HepG2 (cell line): ENCODE results near the gene HMGB2. TPM values are rescaled to one million over a fixed set of nuclear protein-coding genes. Genes with fewer than 3 reads are reported as not detected.

Experiments
- ATF1 ChIP-seq: IDR thresholded peaks from 2 replicates; pipeline ENCODE4 v1.6.1; 2016; ENCODE audit warnings: mild to moderate bottlenecking, control low read depth
- CSRNP1 ChIP-seq: sonication (generic); formaldehyde crosslinking; IDR thresholded peaks from 2 replicates; pipeline ENCODE4 v1.8.1; 2023; ENCODE audit warnings: mild to moderate bottlenecking, missing genetic modification reagents
- DRAP1 ChIP-seq: IDR thresholded peaks from 2 replicates; pipeline ENCODE4 v1.6.1; 2016; ENCODE audit warnings: missing genetic modification reagents, missing compliant biosample characterization
- EEA1 ChIP-seq: sonication (generic); formaldehyde crosslinking; IDR thresholded peaks from 2 replicates; pipeline ENCODE4 v1.5.1; 2020; ENCODE audit warnings: mild to moderate bottlenecking, missing genetic modification reagents, borderline replicate concordance
- GABPB1 ChIP-seq: IDR thresholded peaks from 2 replicates; pipeline ENCODE4 v1.6.1; 2016; ENCODE audit warnings: mild to moderate bottlenecking, missing genetic modification reagents, moderate library complexity, missing compliant biosample characterization
- HINFP ChIP-seq: sonication (generic); formaldehyde crosslinking; IDR thresholded peaks from 2 replicates; pipeline ENCODE4 v1.4.0; 2020; ENCODE audit warnings: low read depth, mild to moderate bottlenecking, missing genetic modification reagents
- KDM4B ChIP-seq: sonication (generic); formaldehyde crosslinking; IDR thresholded peaks from 2 replicates; pipeline ENCODE4 v1.4.0; 2020; ENCODE audit warnings: missing genetic modification reagents
- LCORL ChIP-seq, 2 experiments: fragments of 450-650 bp in 1 of 2; sonication (generic) in 1 of 2; formaldehyde crosslinking in 1 of 2; IDR thresholded peaks; 2 replicates each; pipeline versions ENCODE4 v1.5.0 to v1.6.1; 2017 to 2020; ENCODE audit warnings: antibody characterized with exemption in 1 of 2, missing genetic modification reagents in 1 of 2
- MBNL3 ChIP-seq: fragments of 250-450 bp; sonication (Bioruptor Pico); conservative IDR thresholded peaks from 2 replicates; pipeline ENCODE4 v1.8.0; 2022; ENCODE audit warnings: mild to moderate bottlenecking, inconsistent platforms
- MIER2 ChIP-seq: IDR thresholded peaks from 2 replicates; pipeline ENCODE4 v1.6.1; 2016; ENCODE audit warnings: missing biosample characterization, missing genetic modification reagents
- MNT ChIP-seq: fragments of 450-650 bp; IDR thresholded peaks from 2 replicates; pipeline ENCODE4 v1.6.1; 2016
- RARA ChIP-seq: IDR thresholded peaks from 2 replicates; pipeline ENCODE4 v1.6.1; 2016; ENCODE audit warnings: missing genetic modification reagents, missing compliant biosample characterization
- RNF2 ChIP-seq: fragments of 450-650 bp; conservative IDR thresholded peaks from 2 replicates; pipeline ENCODE4 v1.6.1; 2016; ENCODE audit warnings: low read depth
- SP5 ChIP-seq: IDR thresholded peaks from 2 replicates; pipeline ENCODE4 v1.6.1; 2016; ENCODE audit warnings: low read depth, borderline replicate concordance
- TAF1 ChIP-seq: sonication (generic); formaldehyde crosslinking; IDR thresholded peaks from 2 replicates; pipeline ENCODE4 v1.4.0; 2020; ENCODE audit warnings: missing genetic modification reagents
- TARDBP ChIP-seq: sonication (generic); formaldehyde crosslinking; IDR thresholded peaks from 2 replicates; pipeline ENCODE4 v1.8.0; 2022; ENCODE audit warnings: mild to moderate bottlenecking, missing genetic modification reagents
- TFDP2 ChIP-seq: sonication (generic); formaldehyde crosslinking; IDR thresholded peaks from 2 replicates; pipeline ENCODE4 v1.4.0; 2020; ENCODE audit warnings: missing genetic modification reagents
- TGIF2 ChIP-seq: IDR thresholded peaks from 2 replicates; pipeline ENCODE4 v1.6.1; 2016; ENCODE audit warnings: control low read depth, missing compliant biosample characterization
- ZBTB1 ChIP-seq: sonication (generic); formaldehyde crosslinking; IDR thresholded peaks from 2 replicates; pipeline ENCODE4 v1.4.0; 2020; ENCODE audit warnings: missing genetic modification reagents, borderline replicate concordance
- ZNF441 ChIP-seq: sonication (generic); formaldehyde crosslinking; IDR thresholded peaks from 2 replicates; pipeline ENCODE4 v1.7.0; 2021; ENCODE audit warnings: missing genetic modification reagents, borderline replicate concordance
- ZNF552 ChIP-seq: sonication (generic); formaldehyde crosslinking; IDR thresholded peaks from 2 replicates; pipeline ENCODE4 v1.9.0; 2022; ENCODE audit warnings: missing genetic modification reagents, mild to moderate bottlenecking, borderline replicate concordance
- ZNF660 ChIP-seq: sonication (generic); formaldehyde crosslinking; IDR thresholded peaks from 2 replicates; pipeline ENCODE4 v1.5.1; 2020; ENCODE audit warnings: mild to moderate bottlenecking, low read depth, missing genetic modification reagents, borderline replicate concordance
- ZNF674 ChIP-seq: sonication (generic); formaldehyde crosslinking; IDR thresholded peaks from 2 replicates; pipeline ENCODE4 v1.5.0; 2020; ENCODE audit warnings: low read depth, mild to moderate bottlenecking, missing genetic modification reagents
- polyA plus RNA-seq, 8 experiments: library from polyadenylated mRNA; depleted of rRNA in 3 of 8; stranded (reverse) in 7 of 8; unstranded in 1 of 8; fragments of >200 nt; fragmentation: Illumina TruSeq in 4 of 8; extraction: Trizol in 4 of 8; gene quantifications; 2 replicates each; pipeline versions ENCODE4 v1.2.1 to v1.2.3, GENCODE V29; 2011 to 2016; ENCODE audit warnings: low read depth in 4 of 8, missing spikeins in 1 of 8, mixed read lengths in 1 of 8; ENCODE audit not compliant: insufficient read depth in 1 of 8
- total RNA-seq, 5 experiments: library from RNA; depleted of rRNA; stranded (reverse); fragments of >200 nt; fragmentation: Illumina TruSeq; extraction: Trizol; gene quantifications; 2 replicates each; pipeline ENCODE4 v1.2.3, GENCODE V29; 2016; ENCODE audit warnings: low read depth in 1 of 5

The HMGB2 gene
- total and polyA plus RNA-seq, 2 of the 13 experiments (the other 11 are each of a cell fraction or from before 2014, with no cell fraction given), result 90.5 to 332 TPM

GRCh38 chr4:173370477-173371291, 36.5 kb upstream of the HMGB2 start, which contains the start of gene SAP30 (continued):
- TF ChIP-seq GABPB1, result peak; percentile 85
- no peak for TF ChIP-seq EEA1
- TF ChIP-seq MBNL3 (CRISPR knock-in tag), result no peak
- no peak for TF ChIP-seq HINFP (CRISPR knock-in tag)
- peak; percentile 64 for TF ChIP-seq DRAP1 (CRISPR knock-in tag)
- TF ChIP-seq ATF1 (CRISPR knock-in tag), result 0 out of 2 replicates have a peak, but pooled peaks have one; percentile 27
- 0 out of 2 replicates have a peak, but pooled peaks have one; percentile 13 for TF ChIP-seq RARA (CRISPR knock-in tag)
- 0 out of 2 replicates have a peak, but pooled peaks have one; percentile 60 for TF ChIP-seq KDM4B (CRISPR knock-in tag)
- TF ChIP-seq SP5 (CRISPR knock-in tag), result 0 out of 2 replicates have a peak, but pooled peaks have one; percentile 25
- TF ChIP-seq MIER2 (CRISPR knock-in tag), result 0 out of 2 replicates have a peak, but pooled peaks have one; percentile 38
- 0 out of 2 replicates have a peak, but pooled peaks have one; percentile 55 for TF ChIP-seq CSRNP1
- TF ChIP-seq ZNF552 (CRISPR knock-in tag), result peak; percentile 74; the same call in 1 of the 2 replicates
- peak; percentile 57; the same call in 1 of the 2 replicates for TF ChIP-seq ZBTB1
- peak; percentile 38; the same call in 1 of the 2 replicates for TF ChIP-seq TARDBP (CRISPR knock-in tag)
- no peak for TF ChIP-seq LCORL (IDR thresholded peaks at IDR 0.05)
- TF ChIP-seq LCORL (CRISPR knock-in tag; IDR thresholded peaks at IDR 0.05), result peak; percentile 56; the same call in 1 of the 2 replicates
- TF ChIP-seq ZNF674 (CRISPR knock-in tag), result 0 out of 2 replicates have a peak, but pooled peaks have one; percentile 84
- TF ChIP-seq TFDP2 (CRISPR knock-in tag), result peak; percentile 75
- TF ChIP-seq MNT, result peak; percentile 50
- no peak for TF ChIP-seq ZNF660 (CRISPR knock-in tag)
- TF ChIP-seq TGIF2 (CRISPR knock-in tag), result peak; percentile 88; the same call in 1 of the 2 replicates
- TF ChIP-seq RNF2, result no peak
- TF ChIP-seq ZNF441 (CRISPR knock-in tag), result peak; percentile 43; the same call in 1 of the 2 replicates
- peak; percentile 87 for TF ChIP-seq TAF1 (CRISPR knock-in tag)
